GM18870 (cell line): ENCODE data around the gene SRGAP3.
A peak's percentile ranks its signal among the peaks of the same experiment; 100 is the strongest.

Experiments used
- ATAC-seq: cut with Tn5 transposase; IDR thresholded peaks from one replicate; pipeline ENCODE4 v1.9.1; 2021; ENCODE audit warnings: moderate library complexity; ENCODE audit not compliant: unreplicated experiment

SRGAP3 gene

GRCh38 chr3:9151240-9151639 is 98.2 kb downstream of the SRGAP3 start:
- ATAC-seq: no peak

GRCh38 chr3:9149566-9149965 is 99.9 kb downstream of the SRGAP3 start:
- no peak for ATAC-seq

- ATAC-seq: no peak
Measured at GRCh38 chr3:9147896-9148266, 101.6 kb downstream of the SRGAP3 start.

- ATAC-seq: peak; percentile 84
Measured at GRCh38 chr3:9147215-9147895, 102.1 kb downstream of the SRGAP3 start.

GRCh38 chr3:9146367-9147071 is 102.9 kb downstream of the SRGAP3 start:
- no peak for ATAC-seq

GRCh38 chr3:9143184-9143583 is 106.3 kb downstream of the SRGAP3 start:
- no peak for ATAC-seq

- no peak for ATAC-seq
Measured at GRCh38 chr3:9142362-9142761, 107.1 kb downstream of the SRGAP3 start.

- no peak for ATAC-seq
Measured at GRCh38 chr3:9141928-9142289, 107.5 kb downstream of the SRGAP3 start.

- ATAC-seq: no peak
Measured at GRCh38 chr3:9139366-9139765, 110.1 kb downstream of the SRGAP3 start.

GRCh38 chr3:9137676-9138075 is 111.8 kb downstream of the SRGAP3 start:
- ATAC-seq: no peak

- ATAC-seq: no peak
Measured at GRCh38 chr3:9136746-9137465, 112.5 kb downstream of the SRGAP3 start.

- no peak for ATAC-seq
Measured at GRCh38 chr3:9135930-9136525, 113.4 kb downstream of the SRGAP3 start.

- no peak for ATAC-seq
Measured at GRCh38 chr3:9135526-9135925, 113.9 kb downstream of the SRGAP3 start.

GRCh38 chr3:9133656-9134055 is 115.8 kb downstream of the SRGAP3 start:
- ATAC-seq: no peak

GRCh38 chr3:9130345-9131305 is 118.8 kb downstream of the SRGAP3 start:
- ATAC-seq: no peak

- ATAC-seq: no peak
Measured at GRCh38 chr3:9129365-9129764, 120.1 kb downstream of the SRGAP3 start.

- no peak for ATAC-seq
Measured at GRCh38 chr3:9125278-9125951, 124.0 kb downstream of the SRGAP3 start.

GRCh38 chr3:9124730-9125129 is 124.7 kb downstream of the SRGAP3 start:
- ATAC-seq: no peak

GRCh38 chr3:9123840-9124239 is 125.6 kb downstream of the SRGAP3 start:
- ATAC-seq: no peak

- no peak for ATAC-seq
Measured at GRCh38 chr3:9122732-9123364, 126.6 kb downstream of the SRGAP3 start.
